ENCODE data around the gene SRR.
"Not testable (repeated sequence)": the region's sequence is repeated elsewhere in the genome, so short reads cannot be mapped to it uniquely, and the experiment has no call there.

Gene SRR

GRCh38 chr17:2299136-2299535, 4.6 kb upstream of the SRR start:
- TF ChIP-seq ZNF274 (IDR thresholded peaks at IDR 0.05; ENCODE audit: low read depth, low read length): no peak
- TF ChIP-seq YY1 (IDR thresholded peaks at IDR 0.05; ENCODE audit: insufficient read depth, insufficient read length): no peak
- TF ChIP-seq SUZ12 (IDR thresholded peaks at IDR 0.05; ENCODE audit: extremely low read depth, insufficient read depth, insufficient read length): no peak
- H3K27me3 ChIP-seq (ENCODE audit: insufficient read depth, insufficient read length): no peaks in the 10 kb centered on the region
- H3K9me3 ChIP-seq (ENCODE audit: insufficient read depth, low read length): no peaks in the 10 kb centered on the region
- no peak for DNase-seq (ENCODE audit: low read depth, low spot score)
- H3K36me3 ChIP-seq (ENCODE audit: insufficient read depth, insufficient read length, low read length): peaks cover 60% of the 10 kb centered on the region
- no peak overlapping the region for H3K4me3 ChIP-seq (ENCODE audit: insufficient read length, low read depth)
- H3K4me1 ChIP-seq (ENCODE audit: insufficient read depth, insufficient read length): no peaks in the 10 kb centered on the region
- no peak overlapping the region for H3K9ac ChIP-seq (ENCODE audit: insufficient read length, low read depth)

- Histone ChIP-seq H3K4me1 (ENCODE audit: insufficient read depth, insufficient read length) (no peaks in the 10 kb centered on the region), H3K36me3 (ENCODE audit: insufficient read depth, insufficient read length, low read length) (peaks cover 54% of the 10 kb centered on the region), H3K9me3 (ENCODE audit: insufficient read depth, low read length) (no peaks in the 10 kb centered on the region), H3K27me3 (ENCODE audit: insufficient read depth, insufficient read length) (no peaks in the 10 kb centered on the region), H3K4me3 (ENCODE audit: insufficient read length, low read depth) (no peak overlapping the region), H3K9ac (ENCODE audit: insufficient read length, low read depth) (no peak overlapping the region)
- TF ChIP-seq SUZ12 (IDR thresholded peaks at IDR 0.05; ENCODE audit: extremely low read depth, insufficient read depth, insufficient read length): no peak
- no peak for TF ChIP-seq YY1 (IDR thresholded peaks at IDR 0.05; ENCODE audit: insufficient read depth, insufficient read length)
- TF ChIP-seq ZNF274 (IDR thresholded peaks at IDR 0.05; ENCODE audit: low read depth, low read length): no peak
- no peak for DNase-seq (ENCODE audit: low read depth, low spot score)
These were observed 4.0 kb upstream of the SRR start for GRCh38 chr17:2299756-2300155.

GRCh38 chr17:2302778-2303203, 959 bp upstream of the SRR start:
- Histone ChIP-seq H3K36me3 (ENCODE audit: insufficient read depth, insufficient read length, low read length) (peaks cover 33% of the 10 kb centered on the region), H3K9me3 (ENCODE audit: insufficient read depth, low read length) (no peaks in the 10 kb centered on the region), H3K27me3 (ENCODE audit: insufficient read depth, insufficient read length) (no peaks in the 10 kb centered on the region), H3K9ac (ENCODE audit: insufficient read length, low read depth) (peak overlapping the region; percentile 90), H3K4me1 (ENCODE audit: insufficient read depth, insufficient read length) (no peaks in the 10 kb centered on the region), H3K4me3 (ENCODE audit: insufficient read length, low read depth) (peak overlapping the region; percentile 65)
- TF ChIP-seq SUZ12 (IDR thresholded peaks at IDR 0.05; ENCODE audit: extremely low read depth, insufficient read depth, insufficient read length) (no peak), ZNF274 (IDR thresholded peaks at IDR 0.05; ENCODE audit: low read depth, low read length) (no peak), YY1 (IDR thresholded peaks at IDR 0.05; ENCODE audit: insufficient read depth, insufficient read length) (no peak)
- DNase-seq (ENCODE audit: low read depth, low spot score): no peak

- no peak overlapping the region for H3K4me3 ChIP-seq (ENCODE audit: insufficient read length, low read depth)
- H3K9me3 ChIP-seq (ENCODE audit: insufficient read depth, low read length): no peaks in the 10 kb centered on the region
- no peak overlapping the region for H3K9ac ChIP-seq (ENCODE audit: insufficient read length, low read depth)
- no peak for DNase-seq (ENCODE audit: low read depth, low spot score)
- TF ChIP-seq YY1 (IDR thresholded peaks at IDR 0.05; ENCODE audit: insufficient read depth, insufficient read length) (no peak), ZNF274 (IDR thresholded peaks at IDR 0.05; ENCODE audit: low read depth, low read length) (no peak), SUZ12 (IDR thresholded peaks at IDR 0.05; ENCODE audit: extremely low read depth, insufficient read depth, insufficient read length) (no peak)
- H3K4me1 ChIP-seq (ENCODE audit: insufficient read depth, insufficient read length): no peaks in the 10 kb centered on the region
- H3K36me3 ChIP-seq (ENCODE audit: insufficient read depth, insufficient read length, low read length): peaks cover 18% of the 10 kb centered on the region
- no peaks in the 10 kb centered on the region for H3K27me3 ChIP-seq (ENCODE audit: insufficient read depth, insufficient read length)
These were observed 1.2 kb downstream of the SRR start for GRCh38 chr17:2304931-2305330.

- Histone ChIP-seq H3K4me3 (ENCODE audit: insufficient read length, low read depth) (no peak overlapping the region), H3K27me3 (ENCODE audit: insufficient read depth, insufficient read length) (no peaks in the 10 kb centered on the region), H3K9ac (ENCODE audit: insufficient read length, low read depth) (no peak overlapping the region), H3K36me3 (ENCODE audit: insufficient read depth, insufficient read length, low read length) (peaks cover 8% of the 10 kb centered on the region), H3K9me3 (ENCODE audit: insufficient read depth, low read length) (no peaks in the 10 kb centered on the region), H3K4me1 (ENCODE audit: insufficient read depth, insufficient read length) (no peaks in the 10 kb centered on the region)
- TF ChIP-seq SUZ12 (IDR thresholded peaks at IDR 0.05; ENCODE audit: extremely low read depth, insufficient read depth, insufficient read length) (no peak), YY1 (IDR thresholded peaks at IDR 0.05; ENCODE audit: insufficient read depth, insufficient read length) (no peak), ZNF274 (IDR thresholded peaks at IDR 0.05; ENCODE audit: low read depth, low read length) (no peak)
- no peak for DNase-seq (ENCODE audit: low read depth, low spot score)
These were observed 5.8 kb downstream of the SRR start for GRCh38 chr17:2309338-2310154.

GRCh38 chr17:2312736-2313135, 9.0 kb downstream of the SRR start:
- no peaks in the 10 kb centered on the region for H3K4me1 ChIP-seq (ENCODE audit: insufficient read depth, insufficient read length)
- H3K4me3 ChIP-seq (ENCODE audit: insufficient read length, low read depth): no peak overlapping the region
- no peaks in the 10 kb centered on the region for H3K36me3 ChIP-seq (ENCODE audit: insufficient read depth, insufficient read length, low read length)
- no peak overlapping the region for H3K9ac ChIP-seq (ENCODE audit: insufficient read length, low read depth)
- DNase-seq (ENCODE audit: low read depth, low spot score): no peak
- no peaks in the 10 kb centered on the region for H3K9me3 ChIP-seq (ENCODE audit: insufficient read depth, low read length)
- H3K27me3 ChIP-seq (ENCODE audit: insufficient read depth, insufficient read length): no peaks in the 10 kb centered on the region
- TF ChIP-seq SUZ12 (IDR thresholded peaks at IDR 0.05; ENCODE audit: extremely low read depth, insufficient read depth, insufficient read length) (no peak), YY1 (IDR thresholded peaks at IDR 0.05; ENCODE audit: insufficient read depth, insufficient read length) (no peak), ZNF274 (IDR thresholded peaks at IDR 0.05; ENCODE audit: low read depth, low read length) (no peak)

- not testable (repeated sequence) for H3K9ac ChIP-seq (ENCODE audit: insufficient read length, low read depth); H3K4me1 ChIP-seq (ENCODE audit: insufficient read depth, insufficient read length); H3K27me3 ChIP-seq (ENCODE audit: insufficient read depth, insufficient read length); H3K4me3 ChIP-seq (ENCODE audit: insufficient read length, low read depth); DNase-seq (ENCODE audit: low read depth, low spot score); H3K9me3 ChIP-seq (ENCODE audit: insufficient read depth, low read length)
- peaks cover 11% of the 10 kb centered on the region for H3K36me3 ChIP-seq (ENCODE audit: insufficient read depth, insufficient read length, low read length)
These were observed 13.1 kb downstream of the SRR start for GRCh38 chr17:2316916-2317205.
